HepG2 (cell line): ENCODE data around the gene MFAP4. TPM values are rescaled to one million over a fixed set of nuclear protein-coding genes. Genes with fewer than 3 reads are reported as not detected.
A peak's percentile ranks its signal among the peaks of the same experiment; 100 is the strongest.

ENCODE experiments used
- BCL6 ChIP-seq: IDR thresholded peaks from 2 replicates; pipeline ENCODE4 v1.6.1; 2016; ENCODE audit warnings: missing genetic modification reagents, missing compliant biosample characterization
- CC2D1A ChIP-seq: sonication (generic); formaldehyde crosslinking; IDR thresholded peaks from 2 replicates; pipeline ENCODE4 v1.8.1; 2023; ENCODE audit warnings: mild to moderate bottlenecking, missing genetic modification reagents
- NR1H2 ChIP-seq: sonication (generic); formaldehyde crosslinking; IDR thresholded peaks from 2 replicates; pipeline ENCODE4 v1.8.1; 2022; ENCODE audit warnings: low read depth, missing genetic modification reagents, borderline replicate concordance
- ONECUT2 ChIP-seq: sonication (generic); formaldehyde crosslinking; IDR thresholded peaks from 2 replicates; pipeline ENCODE4 v1.4.0; 2020; ENCODE audit warnings: missing genetic modification reagents
- RELA ChIP-seq: sonication (generic); formaldehyde crosslinking; IDR thresholded peaks from 2 replicates; pipeline ENCODE4 v1.4.0; 2020; ENCODE audit warnings: missing genetic modification reagents
- SMAD9 ChIP-seq: sonication (generic); formaldehyde crosslinking; IDR thresholded peaks from 2 replicates; pipeline ENCODE4 v1.5.1; 2020; ENCODE audit warnings: mild to moderate bottlenecking, missing genetic modification reagents
- SMC3 ChIP-seq: IDR thresholded peaks from 2 replicates; pipeline ENCODE4 v1.6.1; 2011; ENCODE audit warnings: low read length, improper control_type of control experiment
- SPEN ChIP-seq: sonication (generic); formaldehyde crosslinking; IDR thresholded peaks from 2 replicates; pipeline ENCODE4 v1.5.1; 2020; ENCODE audit warnings: low read depth, mild to moderate bottlenecking, missing genetic modification reagents
- TARDBP ChIP-seq: sonication (generic); formaldehyde crosslinking; IDR thresholded peaks from 2 replicates; pipeline ENCODE4 v1.8.0; 2022; ENCODE audit warnings: mild to moderate bottlenecking, missing genetic modification reagents
- ZNF124 ChIP-seq: sonication (generic); formaldehyde crosslinking; IDR thresholded peaks from 2 replicates; pipeline ENCODE4 v1.4.0; 2020; ENCODE audit warnings: missing genetic modification reagents
- ZNF329 ChIP-seq: sonication (generic); formaldehyde crosslinking; IDR thresholded peaks from 2 replicates; pipeline ENCODE4 v1.9.0; 2021; ENCODE audit warnings: low read depth, mild to moderate bottlenecking, missing genetic modification reagents
- ZNF337 ChIP-seq: sonication (generic); formaldehyde crosslinking; IDR thresholded peaks from 2 replicates; pipeline ENCODE4 v1.5.1; 2020; ENCODE audit warnings: missing genetic modification reagents, low read depth, mild to moderate bottlenecking, borderline replicate concordance
- ZNF343 ChIP-seq: sonication (generic); formaldehyde crosslinking; IDR thresholded peaks from 2 replicates; pipeline ENCODE4 v1.4.0; 2020; ENCODE audit warnings: mild to moderate bottlenecking, missing genetic modification reagents
- ZNF432 ChIP-seq: sonication (generic); formaldehyde crosslinking; IDR thresholded peaks from 2 replicates; pipeline ENCODE4 v1.5.0; 2020; ENCODE audit warnings: missing genetic modification reagents, mild to moderate bottlenecking, borderline replicate concordance
- ZNF441 ChIP-seq: sonication (generic); formaldehyde crosslinking; IDR thresholded peaks from 2 replicates; pipeline ENCODE4 v1.7.0; 2021; ENCODE audit warnings: missing genetic modification reagents, borderline replicate concordance
- ZNF740 ChIP-seq: sonication (generic); formaldehyde crosslinking; IDR thresholded peaks from 2 replicates; pipeline ENCODE4 v1.4.0; 2020; ENCODE audit warnings: missing genetic modification reagents
- polyA plus RNA-seq, 8 experiments: library from polyadenylated mRNA; depleted of rRNA in 3 of 8; stranded (reverse) in 7 of 8; unstranded in 1 of 8; fragments of >200 nt; fragmentation: Illumina TruSeq in 4 of 8; extraction: Trizol in 4 of 8; gene quantifications; 2 replicates each; pipeline versions ENCODE4 v1.2.1 to v1.2.3, GENCODE V29; 2011 to 2016; ENCODE audit warnings: low read depth in 4 of 8, missing spikeins in 1 of 8, mixed read lengths in 1 of 8; ENCODE audit not compliant: insufficient read depth in 1 of 8
- total RNA-seq, 5 experiments: library from RNA; depleted of rRNA; stranded (reverse); fragments of >200 nt; fragmentation: Illumina TruSeq; extraction: Trizol; gene quantifications; 2 replicates each; pipeline ENCODE4 v1.2.3, GENCODE V29; 2016; ENCODE audit warnings: low read depth in 1 of 5
- TF ChIP-seq, protein P1 (sequence below): sonication (generic); formaldehyde crosslinking; IDR thresholded peaks from 2 replicates; pipeline ENCODE4 v1.8.1; 2023; ENCODE audit warnings: mild to moderate bottlenecking, moderate library complexity, missing genetic modification reagents
- TF ChIP-seq, protein P2 (sequence below): sonication (generic); formaldehyde crosslinking; IDR thresholded peaks from 2 replicates; pipeline ENCODE4 v1.4.0; 2020; ENCODE audit warnings: mild to moderate bottlenecking, missing genetic modification reagents
- TF ChIP-seq, protein P3 (sequence below): IDR thresholded peaks from 2 replicates; pipeline ENCODE4 v1.6.1; 2016; ENCODE audit warnings: low read depth, missing genetic modification reagents, missing compliant biosample characterization
- TF ChIP-seq, protein P4 (sequence below): sonication (generic); formaldehyde crosslinking; IDR thresholded peaks from 2 replicates; pipeline ENCODE4 v1.5.0; 2020; ENCODE audit warnings: missing genetic modification reagents, mild to moderate bottlenecking, borderline replicate concordance

MFAP4 gene
- total and polyA plus RNA-seq, 2 of the 13 experiments (the other 11 are each of a cell fraction or from before 2014, with no cell fraction given) = 0.08 TPM; not detected in 1

GRCh38 chr17:19369107-19369778, 17.7 kb downstream of the MFAP4 start (continued):
- TF ChIP-seq, protein P1, sequence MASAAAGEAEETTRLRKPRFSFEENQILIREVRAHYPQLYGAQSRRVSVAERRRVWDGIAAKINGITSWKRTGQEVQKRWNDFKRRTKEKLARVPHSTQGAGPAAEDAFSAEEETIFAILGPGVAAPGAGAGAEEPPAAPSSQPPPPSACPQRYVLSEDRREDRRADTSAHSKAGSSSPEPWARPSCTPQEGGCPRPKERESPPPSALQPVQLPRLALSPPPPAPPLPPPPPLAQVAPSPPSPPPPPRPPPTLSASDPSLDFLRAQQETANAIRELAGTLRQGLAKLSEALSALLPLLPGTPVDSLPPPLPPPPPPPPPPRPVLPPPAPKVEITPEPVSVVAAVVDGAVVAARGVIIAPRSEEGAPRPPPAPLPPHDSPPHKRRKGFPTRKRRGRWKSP = no peak
- TF ChIP-seq ZNF441 (CRISPR knock-in tag) = no peak
- TF ChIP-seq SMC3 = no peak
- TF ChIP-seq ZNF337 (CRISPR knock-in tag) = no peak
- TF ChIP-seq, protein P2, sequence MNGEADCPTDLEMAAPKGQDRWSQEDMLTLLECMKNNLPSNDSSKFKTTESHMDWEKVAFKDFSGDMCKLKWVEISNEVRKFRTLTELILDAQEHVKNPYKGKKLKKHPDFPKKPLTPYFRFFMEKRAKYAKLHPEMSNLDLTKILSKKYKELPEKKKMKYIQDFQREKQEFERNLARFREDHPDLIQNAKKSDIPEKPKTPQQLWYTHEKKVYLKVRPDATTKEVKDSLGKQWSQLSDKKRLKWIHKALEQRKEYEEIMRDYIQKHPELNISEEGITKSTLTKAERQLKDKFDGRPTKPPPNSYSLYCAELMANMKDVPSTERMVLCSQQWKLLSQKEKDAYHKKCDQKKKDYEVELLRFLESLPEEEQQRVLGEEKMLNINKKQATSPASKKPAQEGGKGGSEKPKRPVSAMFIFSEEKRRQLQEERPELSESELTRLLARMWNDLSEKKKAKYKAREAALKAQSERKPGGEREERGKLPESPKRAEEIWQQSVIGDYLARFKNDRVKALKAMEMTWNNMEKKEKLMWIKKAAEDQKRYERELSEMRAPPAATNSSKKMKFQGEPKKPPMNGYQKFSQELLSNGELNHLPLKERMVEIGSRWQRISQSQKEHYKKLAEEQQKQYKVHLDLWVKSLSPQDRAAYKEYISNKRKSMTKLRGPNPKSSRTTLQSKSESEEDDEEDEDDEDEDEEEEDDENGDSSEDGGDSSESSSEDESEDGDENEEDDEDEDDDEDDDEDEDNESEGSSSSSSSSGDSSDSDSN (CRISPR knock-in tag) = 0 out of 2 replicates have a peak, but pooled peaks have one; percentile 27
- no peak for TF ChIP-seq BCL6 (CRISPR knock-in tag)
- TF ChIP-seq ZNF329 (CRISPR knock-in tag) = no peak
- TF ChIP-seq, protein P3, sequence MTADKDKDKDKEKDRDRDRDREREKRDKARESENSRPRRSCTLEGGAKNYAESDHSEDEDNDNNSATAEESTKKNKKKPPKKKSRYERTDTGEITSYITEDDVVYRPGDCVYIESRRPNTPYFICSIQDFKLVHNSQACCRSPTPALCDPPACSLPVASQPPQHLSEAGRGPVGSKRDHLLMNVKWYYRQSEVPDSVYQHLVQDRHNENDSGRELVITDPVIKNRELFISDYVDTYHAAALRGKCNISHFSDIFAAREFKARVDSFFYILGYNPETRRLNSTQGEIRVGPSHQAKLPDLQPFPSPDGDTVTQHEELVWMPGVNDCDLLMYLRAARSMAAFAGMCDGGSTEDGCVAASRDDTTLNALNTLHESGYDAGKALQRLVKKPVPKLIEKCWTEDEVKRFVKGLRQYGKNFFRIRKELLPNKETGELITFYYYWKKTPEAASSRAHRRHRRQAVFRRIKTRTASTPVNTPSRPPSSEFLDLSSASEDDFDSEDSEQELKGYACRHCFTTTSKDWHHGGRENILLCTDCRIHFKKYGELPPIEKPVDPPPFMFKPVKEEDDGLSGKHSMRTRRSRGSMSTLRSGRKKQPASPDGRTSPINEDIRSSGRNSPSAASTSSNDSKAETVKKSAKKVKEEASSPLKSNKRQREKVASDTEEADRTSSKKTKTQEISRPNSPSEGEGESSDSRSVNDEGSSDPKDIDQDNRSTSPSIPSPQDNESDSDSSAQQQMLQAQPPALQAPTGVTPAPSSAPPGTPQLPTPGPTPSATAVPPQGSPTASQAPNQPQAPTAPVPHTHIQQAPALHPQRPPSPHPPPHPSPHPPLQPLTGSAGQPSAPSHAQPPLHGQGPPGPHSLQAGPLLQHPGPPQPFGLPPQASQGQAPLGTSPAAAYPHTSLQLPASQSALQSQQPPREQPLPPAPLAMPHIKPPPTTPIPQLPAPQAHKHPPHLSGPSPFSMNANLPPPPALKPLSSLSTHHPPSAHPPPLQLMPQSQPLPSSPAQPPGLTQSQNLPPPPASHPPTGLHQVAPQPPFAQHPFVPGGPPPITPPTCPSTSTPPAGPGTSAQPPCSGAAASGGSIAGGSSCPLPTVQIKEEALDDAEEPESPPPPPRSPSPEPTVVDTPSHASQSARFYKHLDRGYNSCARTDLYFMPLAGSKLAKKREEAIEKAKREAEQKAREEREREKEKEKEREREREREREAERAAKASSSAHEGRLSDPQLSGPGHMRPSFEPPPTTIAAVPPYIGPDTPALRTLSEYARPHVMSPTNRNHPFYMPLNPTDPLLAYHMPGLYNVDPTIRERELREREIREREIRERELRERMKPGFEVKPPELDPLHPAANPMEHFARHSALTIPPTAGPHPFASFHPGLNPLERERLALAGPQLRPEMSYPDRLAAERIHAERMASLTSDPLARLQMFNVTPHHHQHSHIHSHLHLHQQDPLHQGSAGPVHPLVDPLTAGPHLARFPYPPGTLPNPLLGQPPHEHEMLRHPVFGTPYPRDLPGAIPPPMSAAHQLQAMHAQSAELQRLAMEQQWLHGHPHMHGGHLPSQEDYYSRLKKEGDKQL = no peak
- TF ChIP-seq, protein P4, sequence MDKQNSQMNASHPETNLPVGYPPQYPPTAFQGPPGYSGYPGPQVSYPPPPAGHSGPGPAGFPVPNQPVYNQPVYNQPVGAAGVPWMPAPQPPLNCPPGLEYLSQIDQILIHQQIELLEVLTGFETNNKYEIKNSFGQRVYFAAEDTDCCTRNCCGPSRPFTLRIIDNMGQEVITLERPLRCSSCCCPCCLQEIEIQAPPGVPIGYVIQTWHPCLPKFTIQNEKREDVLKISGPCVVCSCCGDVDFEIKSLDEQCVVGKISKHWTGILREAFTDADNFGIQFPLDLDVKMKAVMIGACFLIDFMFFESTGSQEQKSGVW (CRISPR knock-in tag) = no peak
- TF ChIP-seq TARDBP (CRISPR knock-in tag) = no peak
- TF ChIP-seq ZNF124 (CRISPR knock-in tag) = peak; percentile 36; the same call in 1 of the 2 replicates
- no peak for TF ChIP-seq ZNF432
- TF ChIP-seq CC2D1A (CRISPR knock-in tag) = no peak
- no peak for TF ChIP-seq ONECUT2 (CRISPR knock-in tag)
- TF ChIP-seq ZNF343 = no peak
- TF ChIP-seq SPEN = 0 out of 2 replicates have a peak, but pooled peaks have one; percentile 24
- TF ChIP-seq NR1H2 (CRISPR knock-in tag) = no peak
- no peak for TF ChIP-seq SMAD9
- TF ChIP-seq ZNF740 (CRISPR knock-in tag) = 0 out of 2 replicates have a peak, but pooled peaks have one; percentile 40
- TF ChIP-seq RELA (CRISPR knock-in tag) = no peak
